Activated gamma-delta T cell (primary cell): Measurements from ENCODE around the gene SMIM29.
A peak's percentile ranks its signal among the peaks of the same experiment; 100 is the strongest.
"Not testable (repeated sequence)": the region's sequence is repeated elsewhere in the genome, so short reads cannot be mapped to it uniquely, and the experiment has no call there.

Experiments
- DNase-seq: peaks from one replicate; lab custom pipeline; 2025; lab: John Stamatoyannopoulos, UW
- total RNA-seq, 2 donors: gene quantifications; one replicate each; lab custom pipeline; 2026; lab: John Stamatoyannopoulos, UW

SMIM29 gene
- total RNA-seq, result 13.3 to 22.2 reads per million in 2 donors

GRCh38 chr6:34248727-34249468 lies at the start of gene SMIM29:
Gene SMIM29, minus strand, starts transcription at chr6:34249006. Its CDS starts 1,215 bp downstream, at chr6:34247791.
- DNase-seq, result peak; percentile 96

DNA sequence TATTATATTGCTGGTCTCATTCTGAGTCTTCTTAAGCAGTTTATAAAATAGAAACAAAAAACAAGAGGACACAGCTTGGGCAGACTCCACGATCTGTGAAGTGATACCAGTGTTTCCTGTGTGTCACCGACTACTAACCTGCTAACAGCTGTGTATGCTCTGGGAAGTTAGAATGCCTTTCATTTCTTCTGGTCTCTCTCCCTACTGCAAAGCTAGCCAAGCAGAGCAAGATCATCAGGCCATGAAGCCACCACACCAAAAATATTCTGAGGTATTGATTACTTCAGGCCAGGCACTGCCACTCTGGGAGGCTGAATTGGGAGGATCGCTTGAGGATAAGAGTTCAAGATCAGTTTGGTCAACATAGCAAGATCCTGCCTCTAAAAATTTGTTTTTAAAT lies 46.9 kb upstream of the SMIM29 start:
- no peak for DNase-seq

- DNase-seq, result no peak
Observed at GRCh38 chr6:34292954-34293353, 44.1 kb upstream of the SMIM29 start.

GRCh38 chr6:34289137-34289536 lies 40.3 kb upstream of the SMIM29 start:
- DNase-seq, result no peak

- DNase-seq, result no peak
Observed at GRCh38 chr6:34288581-34288980, 39.8 kb upstream of the SMIM29 start.

GRCh38 chr6:34285448-34286164 lies 36.8 kb upstream of the SMIM29 start:
- no peak for DNase-seq

GRCh38 chr6:34284563-34285447 lies 36.0 kb upstream of the SMIM29 start:
- DNase-seq, result no peak

DNA sequence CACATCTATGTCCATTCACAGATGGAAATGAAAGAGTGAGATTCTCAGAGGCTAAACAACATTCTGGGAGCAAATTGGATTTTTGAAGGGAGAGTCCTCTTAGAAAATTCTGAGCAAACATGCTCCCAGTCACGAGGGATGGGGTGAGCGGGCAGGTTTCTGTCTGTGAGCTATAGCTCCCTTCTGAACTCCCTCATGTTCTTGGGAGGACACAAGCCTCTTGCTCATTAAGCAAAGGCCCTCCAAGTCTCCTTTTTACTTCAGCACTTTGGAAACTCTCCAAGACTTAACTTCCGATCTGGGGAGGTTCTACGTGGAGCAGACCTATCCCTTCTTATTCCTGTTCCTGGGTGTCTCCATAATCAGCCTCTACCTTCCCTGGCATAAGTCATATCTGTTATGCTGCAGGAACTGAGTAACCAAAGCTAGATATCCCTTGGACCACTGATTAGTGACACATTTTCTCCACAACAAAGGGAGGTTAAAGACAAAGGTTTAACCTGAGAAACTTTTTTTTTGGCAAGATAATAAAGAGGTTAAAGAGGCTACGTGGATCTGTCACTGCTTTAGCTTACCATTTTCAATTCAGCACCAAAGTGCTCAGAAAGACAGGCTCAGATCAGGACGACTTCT lies 33.0 kb upstream of the SMIM29 start:
- no peak for DNase-seq

DNA sequence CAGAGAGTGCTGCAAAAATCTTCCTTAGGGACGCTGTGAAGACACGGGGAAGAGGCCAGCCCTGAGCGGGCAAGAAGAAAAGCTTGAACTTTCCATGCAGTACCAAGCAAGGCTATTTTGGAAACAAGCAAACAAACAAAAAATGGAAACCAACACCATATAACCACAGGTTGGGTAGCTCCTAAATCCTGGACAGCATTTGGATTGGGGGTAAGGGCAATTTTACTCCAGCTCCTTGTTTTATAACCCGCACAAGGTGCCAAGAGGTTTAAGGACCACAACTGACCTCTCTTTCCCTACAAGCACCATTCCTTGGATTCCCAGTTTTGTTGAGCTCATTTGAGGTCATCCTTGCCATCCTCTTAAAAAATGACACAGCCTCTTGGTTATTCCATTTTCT lies 31.4 kb upstream of the SMIM29 start:
- no peak for DNase-seq

DNA sequence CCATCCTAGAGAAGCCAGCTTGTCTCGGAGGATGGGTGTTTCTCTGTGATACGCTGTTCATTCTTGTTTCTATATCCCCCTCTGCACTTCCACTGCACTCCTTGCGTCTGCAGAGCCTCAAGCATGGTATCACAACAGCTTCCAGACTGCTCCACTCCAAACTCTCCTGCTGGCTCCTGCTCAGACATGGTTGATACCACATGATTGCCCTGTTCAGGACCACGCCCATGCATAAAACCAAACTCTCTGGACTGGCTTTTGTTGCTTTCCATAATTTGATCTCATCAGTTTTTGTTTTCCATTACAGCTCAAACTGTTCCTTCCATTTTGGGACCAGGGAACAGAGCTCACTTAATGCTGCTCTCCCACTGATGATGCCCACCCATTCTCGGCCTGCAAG lies 30.0 kb upstream of the SMIM29 start:
- no peak for DNase-seq

DNA sequence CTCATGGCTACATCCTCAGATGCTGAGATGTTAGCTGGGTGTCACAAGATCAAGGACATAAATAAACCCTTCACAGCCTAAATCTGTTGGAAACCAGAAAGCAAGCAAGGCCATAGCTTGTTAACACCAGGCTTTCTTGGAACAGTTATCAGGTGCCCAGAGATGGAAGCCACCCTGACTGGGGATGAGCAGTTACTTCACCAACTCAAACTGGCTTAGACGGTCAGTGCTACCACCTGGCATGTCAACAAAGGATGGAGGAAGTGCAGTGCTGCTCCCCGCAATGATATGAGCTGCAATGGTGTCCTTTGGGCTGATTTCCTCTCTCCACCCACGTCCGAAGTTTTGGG lies 28.9 kb upstream of the SMIM29 start:
- DNase-seq, result no peak

DNA sequence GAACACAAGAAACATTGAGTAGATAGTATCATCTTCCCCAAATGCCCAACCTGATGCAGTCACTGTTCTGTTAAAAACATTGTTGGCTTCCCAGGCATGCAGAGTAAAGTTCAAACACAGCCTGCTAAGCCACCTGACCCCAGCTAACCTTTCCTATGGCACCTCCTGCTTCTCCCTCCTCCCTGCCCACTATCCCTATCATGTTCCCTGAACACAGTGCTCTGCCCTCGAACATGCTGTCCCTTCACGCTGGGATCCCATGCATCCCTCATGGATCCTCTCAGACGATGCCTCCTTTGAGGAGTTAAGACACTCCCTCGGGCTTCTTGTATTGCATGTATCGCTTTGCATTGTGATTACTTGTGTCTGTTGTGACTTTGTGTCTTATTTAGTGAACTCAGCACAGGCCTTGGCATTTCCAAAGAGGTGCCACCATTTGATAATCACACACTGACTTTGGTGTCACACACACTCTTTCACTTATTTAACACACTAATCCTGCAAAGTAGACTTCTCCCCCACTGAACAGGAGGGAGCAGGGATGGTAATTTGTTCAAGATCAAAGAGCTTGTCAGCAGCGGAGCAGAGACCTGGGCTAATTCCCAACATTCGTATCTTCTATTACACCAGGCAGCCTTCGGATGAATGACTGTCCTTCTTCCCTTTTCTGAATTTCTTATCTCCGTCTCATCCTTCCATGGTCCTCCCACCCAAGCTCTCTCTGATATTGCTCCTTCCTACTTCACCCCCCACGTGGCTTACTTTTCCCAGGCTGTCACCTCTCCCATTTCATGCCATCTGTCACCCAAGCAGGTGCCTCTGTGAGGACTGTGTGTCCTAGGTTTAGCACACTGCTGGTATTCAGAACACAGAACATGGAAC lies 28.3 kb upstream of the SMIM29 start:
- no peak for DNase-seq

- DNase-seq, result no peak
Observed at GRCh38 chr6:34276191-34276590, 27.4 kb upstream of the SMIM29 start.

- no peak for DNase-seq
Observed at GRCh38 chr6:34275128-34275804, 26.5 kb upstream of the SMIM29 start.

GRCh38 chr6:34274129-34274528 lies 25.3 kb upstream of the SMIM29 start:
- no peak for DNase-seq

- DNase-seq, result no peak
Observed at GRCh38 chr6:34273242-34273805, 24.5 kb upstream of the SMIM29 start.

GRCh38 chr6:34272013-34272926 lies 23.5 kb upstream of the SMIM29 start:
- no peak for DNase-seq

DNA sequence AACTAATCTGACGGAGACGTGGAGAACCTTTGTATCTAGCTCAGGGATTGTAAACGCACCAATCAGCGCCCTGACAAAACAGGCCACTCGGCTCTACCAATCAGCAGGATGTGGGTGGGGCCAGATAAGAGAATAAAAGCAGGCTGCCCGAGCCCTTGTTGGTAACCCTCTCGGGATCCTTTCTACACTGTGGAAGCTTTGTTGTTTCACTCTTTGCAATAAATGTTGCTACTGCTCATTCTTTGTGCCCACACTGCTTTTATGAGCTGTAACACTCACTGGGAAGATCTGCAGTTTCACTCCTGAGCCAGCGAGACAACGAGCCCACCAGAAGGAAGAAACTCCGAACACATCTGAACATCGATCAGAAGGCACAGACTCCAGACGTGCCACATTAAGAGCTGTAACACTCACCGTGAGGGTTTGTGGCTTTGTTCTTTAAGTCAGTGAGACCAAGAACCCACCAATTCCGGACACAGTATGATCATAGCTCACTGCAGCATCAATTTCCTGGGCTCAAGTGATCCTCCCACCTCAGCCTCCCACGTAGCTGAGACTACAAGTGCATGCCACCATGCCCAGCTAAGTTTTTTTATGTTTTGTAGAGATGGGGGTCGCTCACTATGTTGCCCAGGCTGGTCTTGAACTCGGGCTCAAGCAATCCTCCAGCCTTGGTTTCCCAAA lies 21.0 kb upstream of the SMIM29 start:
- not testable (repeated sequence) for DNase-seq
